Measurements from ENCODE around the gene CYP27B1.
A peak's percentile ranks its signal among the peaks of the same experiment; 100 is the strongest.
"Not testable (repeated sequence)": the region's sequence is repeated elsewhere in the genome, so short reads cannot be mapped to it uniquely, and the experiment has no call there.

CYP27B1 gene

GRCh38 chr12:57720606-57721595 lies 46.0 kb downstream of the CYP27B1 start:
- peak; percentile 20 for DNase-seq

- peak; percentile 21 for DNase-seq
Measured at GRCh38 chr12:57719777-57720605, 46.9 kb downstream of the CYP27B1 start.

- peak; percentile 9 for DNase-seq
Measured at GRCh38 chr12:57718641-57719528, 48.0 kb downstream of the CYP27B1 start.

- peak; percentile 17 for DNase-seq
Measured at GRCh38 chr12:57717846-57718640, 48.8 kb downstream of the CYP27B1 start.

- DNase-seq = no peak
Measured at GRCh38 chr12:57717131-57717530, 49.7 kb downstream of the CYP27B1 start.

- DNase-seq = peak; percentile 6
Measured at GRCh38 chr12:57716305-57716704, 50.6 kb downstream of the CYP27B1 start.

- DNase-seq = peak; percentile 10
Measured at GRCh38 chr12:57715786-57716185, 51.1 kb downstream of the CYP27B1 start.

- DNase-seq = not testable (repeated sequence)
Measured at GRCh38 chr12:57715036-57715748, 51.7 kb downstream of the CYP27B1 start.

GRCh38 chr12:57713209-57713608 lies 53.7 kb downstream of the CYP27B1 start:
- DNase-seq = no peak

GRCh38 chr12:57712701-57713100 lies 54.2 kb downstream of the CYP27B1 start:
- no peak for DNase-seq

Data from stimulated activated CD8-positive, alpha-beta memory T cell treated with anti-CD3 and anti-CD28 coated beads, Interleukin-4, amount 100 ng/mL, for 48 hours (primary cell).